ENCODE measurements around the gene RABGAP1L. TPM values are rescaled to one million over a fixed set of nuclear protein-coding genes. Genes with fewer than 3 reads are reported as not detected.

The RABGAP1L gene
- total RNA-seq, 4 donors from 2014 or later = 31.2 to 115 (median 62.5) TPM

DNA sequence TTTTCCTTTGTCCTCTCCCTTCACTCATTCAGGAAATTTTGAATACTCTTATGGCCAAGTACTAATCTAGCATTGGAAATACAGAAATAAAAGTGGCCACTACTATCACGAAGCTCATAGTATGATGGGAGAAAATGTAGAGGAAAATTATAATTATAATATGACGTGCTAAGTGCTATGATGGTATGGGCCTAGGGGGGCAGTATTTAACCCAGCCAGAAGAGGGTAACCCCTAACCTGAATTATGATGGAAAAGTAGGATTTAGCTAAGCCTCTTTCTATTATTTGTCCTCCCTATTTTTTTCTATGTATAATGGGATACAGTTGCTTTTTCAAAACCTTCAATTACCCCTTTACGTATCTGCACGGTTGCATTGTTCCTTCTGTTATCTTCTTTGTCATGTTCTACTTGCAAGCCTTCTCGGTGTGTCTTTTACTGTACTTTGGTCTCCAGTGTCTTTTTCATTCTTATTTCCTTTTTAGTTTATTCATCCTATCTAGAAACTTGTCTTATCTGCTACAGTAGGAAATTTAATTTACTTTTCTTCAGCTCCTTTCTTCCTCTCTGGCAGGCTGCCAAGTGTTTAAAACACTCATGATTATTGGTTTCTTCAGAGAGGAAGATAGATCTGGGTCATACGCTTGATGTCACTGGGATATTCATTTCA is 199.6 kb downstream of the RABGAP1L start:
- TF ChIP-seq EP300 (IDR thresholded peaks at IDR 0.05) = no peak
- TF ChIP-seq POLR2A (IDR thresholded peaks at IDR 0.05) = no peak
- no peak for TF ChIP-seq POLR2AphosphoS5 (IDR thresholded peaks at IDR 0.05)
- TF ChIP-seq, protein P1, sequence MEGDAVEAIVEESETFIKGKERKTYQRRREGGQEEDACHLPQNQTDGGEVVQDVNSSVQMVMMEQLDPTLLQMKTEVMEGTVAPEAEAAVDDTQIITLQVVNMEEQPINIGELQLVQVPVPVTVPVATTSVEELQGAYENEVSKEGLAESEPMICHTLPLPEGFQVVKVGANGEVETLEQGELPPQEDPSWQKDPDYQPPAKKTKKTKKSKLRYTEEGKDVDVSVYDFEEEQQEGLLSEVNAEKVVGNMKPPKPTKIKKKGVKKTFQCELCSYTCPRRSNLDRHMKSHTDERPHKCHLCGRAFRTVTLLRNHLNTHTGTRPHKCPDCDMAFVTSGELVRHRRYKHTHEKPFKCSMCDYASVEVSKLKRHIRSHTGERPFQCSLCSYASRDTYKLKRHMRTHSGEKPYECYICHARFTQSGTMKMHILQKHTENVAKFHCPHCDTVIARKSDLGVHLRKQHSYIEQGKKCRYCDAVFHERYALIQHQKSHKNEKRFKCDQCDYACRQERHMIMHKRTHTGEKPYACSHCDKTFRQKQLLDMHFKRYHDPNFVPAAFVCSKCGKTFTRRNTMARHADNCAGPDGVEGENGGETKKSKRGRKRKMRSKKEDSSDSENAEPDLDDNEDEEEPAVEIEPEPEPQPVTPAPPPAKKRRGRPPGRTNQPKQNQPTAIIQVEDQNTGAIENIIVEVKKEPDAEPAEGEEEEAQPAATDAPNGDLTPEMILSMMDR (IDR thresholded peaks at IDR 0.05) = no peak
- Histone ChIP-seq H3K27me3 (no peaks in the 10 kb centered on the region), H3K4me3 (no peak overlapping the region), H3K4me1 (peaks cover 0 to 9% (median 0%) of the 10 kb centered on the region in 3 donors), H3K27ac (no peak overlapping the region), H3K9me3 (no peaks in the 10 kb centered on the region), H3K36me3 (no peaks in the 10 kb centered on the region)
- 78 to 92% methylated on average over 6 of the region's 6 CpGs for WGBS, 2 donors (ENCODE audit: low coverage in 1 of 2)
- no peak for ATAC-seq

DNA sequence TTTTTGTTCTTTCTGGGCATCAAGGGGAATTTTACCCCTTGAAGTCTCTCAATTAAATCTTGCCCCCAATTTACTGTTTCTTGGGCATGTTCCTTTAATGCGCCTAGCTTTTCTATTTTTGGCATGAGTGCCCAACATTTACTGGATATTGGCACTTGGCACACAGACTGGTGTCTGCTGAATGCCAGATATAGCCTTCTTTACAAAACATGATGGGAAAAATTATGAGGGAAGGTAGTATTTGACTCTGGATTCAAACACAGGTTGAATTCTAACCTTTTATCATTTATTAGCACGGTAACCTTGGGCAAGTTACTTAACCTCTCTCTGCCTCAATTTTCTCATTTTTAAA is 200.1 kb downstream of the RABGAP1L start:
- H3K4me3 ChIP-seq = no peak overlapping the region
- WGBS, 2 donors (ENCODE audit: low coverage in 1 of 2) = 89 to 90% methylated on average over 2 of the region's 2 CpGs
- no peaks in the 10 kb centered on the region for H3K9me3 ChIP-seq
- no peak overlapping the region for H3K27ac ChIP-seq
- no peaks in the 10 kb centered on the region for H3K36me3 ChIP-seq
- TF ChIP-seq EP300 (IDR thresholded peaks at IDR 0.05) = no peak
- ATAC-seq = no peak
- no peaks in the 10 kb centered on the region for H3K27me3 ChIP-seq
- H3K4me1 ChIP-seq = peaks cover 0 to 9% (median 0%) of the 10 kb centered on the region in 3 donors

DNA sequence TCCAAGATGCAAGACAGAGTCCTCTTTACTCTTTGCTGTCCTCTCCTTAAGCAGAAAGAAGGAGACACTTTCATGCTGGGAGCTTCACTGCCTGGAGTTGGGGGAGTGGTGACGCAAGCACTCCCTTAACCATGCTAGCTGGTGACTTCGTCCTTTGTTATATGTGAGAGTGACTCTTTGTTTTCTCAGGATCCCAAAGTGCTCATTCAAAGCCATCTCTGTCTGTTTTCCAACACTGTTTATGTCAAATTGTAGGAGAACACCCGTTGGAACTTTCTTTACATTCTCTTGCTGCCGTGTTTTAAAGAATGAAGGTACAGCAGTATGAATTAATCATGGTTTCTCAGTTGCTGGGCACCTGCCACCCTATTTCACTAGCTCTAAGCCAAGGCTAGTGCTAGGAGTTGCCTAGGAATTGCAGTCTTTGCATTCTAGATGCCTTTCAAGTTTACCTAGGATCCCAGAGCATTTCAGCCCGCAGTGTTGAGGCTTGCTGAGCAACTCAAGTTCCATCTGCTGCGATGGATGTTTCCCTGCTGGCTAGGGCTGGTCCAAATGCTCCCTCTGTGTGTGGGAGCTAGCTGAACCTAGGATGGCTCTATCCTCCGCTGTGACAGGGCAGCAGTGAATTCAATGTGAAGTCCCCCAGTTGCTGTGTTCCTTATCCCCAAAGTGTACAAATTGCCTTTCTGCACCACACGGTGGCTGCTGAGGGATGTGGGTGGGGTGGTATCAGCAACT is 205.8 kb downstream of the RABGAP1L start:
- TF ChIP-seq POLR2A (IDR thresholded peaks at IDR 0.05) (no peak), EP300 (IDR thresholded peaks at IDR 0.05) (no peak), POLR2AphosphoS5 (IDR thresholded peaks at IDR 0.05) (no peak)
- TF ChIP-seq, protein P1 (IDR thresholded peaks at IDR 0.05) = no peak
- H3K4me3 ChIP-seq = no peak overlapping the region
- H3K27me3 ChIP-seq = no peaks in the 10 kb centered on the region
- no peaks in the 10 kb centered on the region for H3K9me3 ChIP-seq
- no peak overlapping the region for H3K27ac ChIP-seq
- H3K4me1 ChIP-seq = no peaks in the 10 kb centered on the region
- H3K36me3 ChIP-seq = no peaks in the 10 kb centered on the region
- ATAC-seq = no peak
- WGBS, 2 donors (ENCODE audit: low coverage in 1 of 2) = 57 to 83% methylated on average over 2 to 5 of the region's 8 CpGs

DNA sequence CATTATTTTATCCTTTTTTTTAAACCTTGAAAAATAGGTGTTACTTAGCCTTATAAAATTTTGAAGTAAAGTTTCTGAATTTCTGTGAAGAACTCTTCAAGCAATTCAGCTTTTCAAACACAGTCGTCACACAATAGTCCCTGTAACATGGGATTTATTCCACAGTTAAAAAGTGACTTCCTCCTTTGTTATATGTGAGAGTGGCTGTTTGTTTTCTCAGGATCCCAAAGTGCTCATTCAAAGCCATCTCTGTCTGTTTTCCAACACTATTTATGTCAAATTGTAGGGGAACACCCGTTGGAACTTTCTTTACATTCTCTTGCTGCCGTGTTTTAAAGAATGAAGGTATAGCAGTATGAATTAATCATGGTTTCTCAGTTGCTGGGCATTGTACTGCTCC is 207.6 kb downstream of the RABGAP1L start:
- 66 to 76% methylated on average over 3 of the region's 3 CpGs for WGBS, 2 donors (ENCODE audit: low coverage in 1 of 2)
- TF ChIP-seq POLR2AphosphoS5 (IDR thresholded peaks at IDR 0.05) = no peak
- TF ChIP-seq POLR2A (IDR thresholded peaks at IDR 0.05) = no peak
- TF ChIP-seq, protein P1 (IDR thresholded peaks at IDR 0.05) = no peak
- no peak for TF ChIP-seq EP300 (IDR thresholded peaks at IDR 0.05)
- H3K4me3 ChIP-seq = no peak overlapping the region
- H3K27ac ChIP-seq = no peak overlapping the region
- no peaks in the 10 kb centered on the region for H3K9me3 ChIP-seq
- no peaks in the 10 kb centered on the region for H3K4me1 ChIP-seq
- no peaks in the 10 kb centered on the region for H3K27me3 ChIP-seq
- ATAC-seq = no peak
- no peaks in the 10 kb centered on the region for H3K36me3 ChIP-seq

DNA sequence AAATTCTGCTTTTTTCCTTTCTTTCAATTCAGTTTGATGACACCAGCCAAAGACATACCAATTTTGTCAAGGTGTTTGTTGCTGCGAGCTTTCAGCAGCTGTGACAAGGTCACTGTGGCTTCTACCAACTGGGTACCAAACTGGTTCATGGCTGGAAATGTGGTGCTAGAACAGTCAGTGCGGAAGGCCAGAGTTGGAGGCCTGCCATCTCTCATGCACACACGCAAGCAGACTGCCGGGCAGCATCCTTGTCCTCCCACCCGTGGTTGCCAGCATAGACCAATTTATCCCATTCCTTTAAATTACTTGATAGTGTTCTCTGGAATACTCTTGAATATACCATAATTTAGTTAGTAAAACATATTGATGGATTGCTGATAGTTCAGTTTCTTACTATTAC is 208.6 kb downstream of the RABGAP1L start:
- H3K36me3 ChIP-seq = no peaks in the 10 kb centered on the region
- H3K27me3 ChIP-seq = no peaks in the 10 kb centered on the region
- TF ChIP-seq, protein P1 (IDR thresholded peaks at IDR 0.05) = no peak
- TF ChIP-seq EP300 (IDR thresholded peaks at IDR 0.05) = no peak
- no peak for TF ChIP-seq POLR2A (IDR thresholded peaks at IDR 0.05)
- TF ChIP-seq POLR2AphosphoS5 (IDR thresholded peaks at IDR 0.05) = no peak
- no peak for ATAC-seq
- no peaks in the 10 kb centered on the region for H3K9me3 ChIP-seq
- 93% methylated on average over 5 of the region's 5 CpGs; no CpG with 5 or more reads in 1 of the 2 donors for WGBS, 2 donors (ENCODE audit: low coverage in 1 of 2)
- H3K4me1 ChIP-seq = no peaks in the 10 kb centered on the region
- no peak overlapping the region for H3K27ac ChIP-seq
- H3K4me3 ChIP-seq = no peak overlapping the region

Measured in gastroesophageal sphincter (tissue), 4 donors.